Measurements from ENCODE around the gene MTOR. TPM values are rescaled to one million over a fixed set of nuclear protein-coding genes. Genes with fewer than 3 reads are reported as not detected.

MTOR gene
- total RNA-seq, 1 donor from 2014 or later: 55.8 TPM

DNA sequence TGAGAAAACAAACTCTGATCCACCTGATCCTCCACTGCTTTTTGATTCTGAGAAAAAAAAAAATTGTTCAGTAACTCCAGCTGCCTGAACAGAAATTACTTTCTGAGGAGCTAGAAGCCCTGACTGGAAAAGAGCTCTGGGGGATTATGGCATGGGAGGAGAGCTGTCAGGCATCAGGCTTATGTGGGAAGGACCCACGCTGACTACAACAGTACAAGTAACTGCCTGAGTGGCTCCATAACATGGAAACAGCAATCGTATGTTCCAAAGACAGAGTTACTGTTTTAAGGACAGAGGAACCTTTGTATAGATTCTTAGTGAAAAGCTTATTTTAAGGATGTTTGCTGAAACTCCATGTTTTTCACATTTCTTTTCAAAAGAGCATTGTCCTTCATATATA lies 74.4 kb downstream of the MTOR start:
- H3K4me3 ChIP-seq: no peak overlapping the region
- H3K36me3 Mint-ChIP-seq: peaks cover 13% of the 10 kb centered on the region
- peaks cover 2% of the 10 kb centered on the region for H3K27me3 Mint-ChIP-seq (ENCODE audit: insufficient read depth, low read depth)
- no peak overlapping the region for H3K4me2 ChIP-seq
- H3F3A ChIP-seq (ENCODE audit: low read depth): peaks cover 10% of the 10 kb centered on the region
- H3K4me1 ChIP-seq: peaks cover 11% of the 10 kb centered on the region
- H3K27me3 ChIP-seq: no peaks in the 10 kb centered on the region
- no peak overlapping the region for H3K4me3 Mint-ChIP-seq
- H3K79me2 ChIP-seq (ENCODE audit: low read depth): peaks cover 9% of the 10 kb centered on the region
- TF ChIP-seq EZH2phosphoT487 (IDR thresholded peaks at IDR 0.05): no peak
- DNase-seq (ENCODE audit: low spot score): no peak
- H3K9me3 ChIP-seq (ENCODE audit: low read depth): no peaks in the 10 kb centered on the region
- H4K20me1 ChIP-seq (ENCODE audit: low read depth): peaks cover 25% of the 10 kb centered on the region
- no peak overlapping the region for H3K27ac Mint-ChIP-seq
- peaks cover 5% of the 10 kb centered on the region for H3K36me3 ChIP-seq
- H3K9me3 Mint-ChIP-seq: no peaks in the 10 kb centered on the region
- peaks cover 3% of the 10 kb centered on the region for H3K4me1 Mint-ChIP-seq
- no peak overlapping the region for H3K27ac ChIP-seq
- no peak overlapping the region for H3K9ac ChIP-seq
- no peak overlapping the region for H2AFZ ChIP-seq (replicated peaks)

DNA sequence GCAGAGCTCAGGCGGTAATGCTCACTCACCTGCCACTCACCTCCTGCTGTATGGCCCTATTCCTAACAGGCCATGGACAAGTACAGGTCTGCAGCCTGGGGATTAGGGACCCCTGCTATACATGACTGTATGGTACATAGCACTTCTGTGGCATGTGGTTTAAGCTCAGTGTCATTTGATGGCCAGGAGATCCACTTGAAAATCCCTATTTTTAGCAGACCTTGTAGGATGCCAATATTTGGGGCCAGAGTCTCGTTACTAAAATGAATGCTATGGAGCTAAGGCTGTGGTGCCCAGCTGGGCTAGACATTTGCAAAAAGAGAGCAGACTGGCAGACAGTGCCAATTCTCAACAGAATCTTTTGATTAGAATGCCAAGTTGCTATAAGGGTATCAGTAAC lies 74.9 kb downstream of the MTOR start:
- peaks cover 2% of the 10 kb centered on the region for H3K27me3 Mint-ChIP-seq (ENCODE audit: insufficient read depth, low read depth)
- peaks cover 3% of the 10 kb centered on the region for H3K4me1 Mint-ChIP-seq
- Histone ChIP-seq H3K9me3 (ENCODE audit: low read depth) (no peaks in the 10 kb centered on the region), H2AFZ (replicated peaks) (no peak overlapping the region), H3K4me1 (peaks cover 11% of the 10 kb centered on the region), H3K9ac (no peak overlapping the region), H3K36me3 (peaks cover 5% of the 10 kb centered on the region), H4K20me1 (ENCODE audit: low read depth) (peaks cover 25% of the 10 kb centered on the region), H3F3A (ENCODE audit: low read depth) (peaks cover 10% of the 10 kb centered on the region), H3K27ac (no peak overlapping the region), H3K27me3 (no peaks in the 10 kb centered on the region), H3K4me3 (no peak overlapping the region), H3K79me2 (ENCODE audit: low read depth) (peaks cover 9% of the 10 kb centered on the region), H3K4me2 (no peak overlapping the region)
- peaks cover 11% of the 10 kb centered on the region for H3K36me3 Mint-ChIP-seq
- H3K9me3 Mint-ChIP-seq: no peaks in the 10 kb centered on the region
- TF ChIP-seq EZH2 (IDR thresholded peaks at IDR 0.05) (no peak), EZH2phosphoT487 (IDR thresholded peaks at IDR 0.05) (no peak)
- TF ChIP-seq, protein P1, sequence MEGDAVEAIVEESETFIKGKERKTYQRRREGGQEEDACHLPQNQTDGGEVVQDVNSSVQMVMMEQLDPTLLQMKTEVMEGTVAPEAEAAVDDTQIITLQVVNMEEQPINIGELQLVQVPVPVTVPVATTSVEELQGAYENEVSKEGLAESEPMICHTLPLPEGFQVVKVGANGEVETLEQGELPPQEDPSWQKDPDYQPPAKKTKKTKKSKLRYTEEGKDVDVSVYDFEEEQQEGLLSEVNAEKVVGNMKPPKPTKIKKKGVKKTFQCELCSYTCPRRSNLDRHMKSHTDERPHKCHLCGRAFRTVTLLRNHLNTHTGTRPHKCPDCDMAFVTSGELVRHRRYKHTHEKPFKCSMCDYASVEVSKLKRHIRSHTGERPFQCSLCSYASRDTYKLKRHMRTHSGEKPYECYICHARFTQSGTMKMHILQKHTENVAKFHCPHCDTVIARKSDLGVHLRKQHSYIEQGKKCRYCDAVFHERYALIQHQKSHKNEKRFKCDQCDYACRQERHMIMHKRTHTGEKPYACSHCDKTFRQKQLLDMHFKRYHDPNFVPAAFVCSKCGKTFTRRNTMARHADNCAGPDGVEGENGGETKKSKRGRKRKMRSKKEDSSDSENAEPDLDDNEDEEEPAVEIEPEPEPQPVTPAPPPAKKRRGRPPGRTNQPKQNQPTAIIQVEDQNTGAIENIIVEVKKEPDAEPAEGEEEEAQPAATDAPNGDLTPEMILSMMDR (IDR thresholded peaks at IDR 0.05): no peak
- no peak for DNase-seq (ENCODE audit: low spot score)
- H3K4me3 Mint-ChIP-seq: no peak overlapping the region
- H3K27ac Mint-ChIP-seq: no peak overlapping the region

DNA sequence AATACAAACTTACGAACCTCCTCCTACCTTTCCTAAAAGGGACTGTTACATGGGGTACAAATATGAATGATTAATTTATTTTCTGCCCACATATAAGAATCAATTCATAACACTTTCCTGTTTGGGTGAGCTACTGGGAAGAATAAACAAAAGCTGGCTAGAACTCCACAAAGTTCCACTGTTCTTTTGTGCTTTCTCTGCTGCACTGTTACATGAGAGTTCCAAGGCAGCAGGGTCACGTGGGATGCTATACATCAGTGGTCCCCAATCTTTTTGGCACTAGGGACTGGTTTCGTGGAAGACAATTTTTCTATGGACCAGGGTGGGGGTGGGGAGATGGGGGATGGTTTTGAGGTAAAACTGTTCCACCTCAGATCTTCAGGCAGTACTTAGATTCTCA lies 75.4 kb downstream of the MTOR start:
- peaks cover 10% of the 10 kb centered on the region for H3F3A ChIP-seq (ENCODE audit: low read depth)
- H3K36me3 Mint-ChIP-seq: peaks cover 11% of the 10 kb centered on the region
- H3K27me3 Mint-ChIP-seq (ENCODE audit: insufficient read depth, low read depth): peaks cover 2% of the 10 kb centered on the region
- H3K4me2 ChIP-seq: no peak overlapping the region
- H3K4me1 ChIP-seq: peaks cover 11% of the 10 kb centered on the region
- peaks cover 3% of the 10 kb centered on the region for H3K4me1 Mint-ChIP-seq
- peaks cover 25% of the 10 kb centered on the region for H4K20me1 ChIP-seq (ENCODE audit: low read depth)
- H3K4me3 ChIP-seq: no peak overlapping the region
- H3K4me3 Mint-ChIP-seq: no peak overlapping the region
- H3K36me3 ChIP-seq: peaks cover 5% of the 10 kb centered on the region
- H3K9me3 Mint-ChIP-seq: no peaks in the 10 kb centered on the region
- no peak overlapping the region for H3K27ac ChIP-seq
- no peaks in the 10 kb centered on the region for H3K27me3 ChIP-seq
- H3K79me2 ChIP-seq (ENCODE audit: low read depth): peaks cover 9% of the 10 kb centered on the region
- H2AFZ ChIP-seq (replicated peaks): no peak overlapping the region
- no peak overlapping the region for H3K27ac Mint-ChIP-seq
- H3K9me3 ChIP-seq (ENCODE audit: low read depth): no peaks in the 10 kb centered on the region
- DNase-seq (ENCODE audit: low spot score): no peak
- H3K9ac ChIP-seq: no peak overlapping the region
- TF ChIP-seq EZH2 (IDR thresholded peaks at IDR 0.05) (no peak), EZH2phosphoT487 (IDR thresholded peaks at IDR 0.05) (no peak)
- TF ChIP-seq, protein P1 (IDR thresholded peaks at IDR 0.05): no peak

DNA sequence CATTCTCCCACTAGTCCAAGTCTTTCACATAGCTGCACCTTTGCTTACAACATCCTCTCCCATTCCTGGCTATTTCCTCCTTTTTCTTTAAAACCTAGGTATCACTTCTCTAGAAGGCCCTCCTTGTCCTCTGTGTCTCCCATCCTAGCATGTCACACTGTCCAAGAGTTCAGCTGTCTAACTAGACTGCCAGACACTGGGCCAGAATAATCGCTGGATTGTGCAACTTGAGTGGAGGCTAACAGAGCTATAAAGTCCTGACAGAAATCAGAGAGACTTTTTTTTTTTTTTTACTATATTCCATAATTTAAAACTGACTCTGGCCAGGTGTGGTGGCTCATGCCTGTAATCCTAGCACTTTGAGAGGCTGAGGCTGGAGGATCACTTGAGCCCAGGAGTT lies 77.4 kb downstream of the MTOR start:
- no peak overlapping the region for H2AFZ ChIP-seq (replicated peaks)
- H3K27ac ChIP-seq: no peak overlapping the region
- no peak for DNase-seq (ENCODE audit: low spot score)
- H3K4me3 Mint-ChIP-seq: no peak overlapping the region
- TF ChIP-seq EZH2phosphoT487 (IDR thresholded peaks at IDR 0.05) (no peak), EZH2 (IDR thresholded peaks at IDR 0.05) (no peak)
- TF ChIP-seq, protein P1 (IDR thresholded peaks at IDR 0.05): no peak
- peaks cover 11% of the 10 kb centered on the region for H3K4me1 ChIP-seq
- H3F3A ChIP-seq (ENCODE audit: low read depth): peaks cover 10% of the 10 kb centered on the region
- peaks cover 25% of the 10 kb centered on the region for H4K20me1 ChIP-seq (ENCODE audit: low read depth)
- no peak overlapping the region for H3K4me3 ChIP-seq
- H3K27me3 ChIP-seq: no peaks in the 10 kb centered on the region
- peaks cover 5% of the 10 kb centered on the region for H3K36me3 ChIP-seq
- H3K9me3 Mint-ChIP-seq: no peaks in the 10 kb centered on the region
- H3K27ac Mint-ChIP-seq: no peak overlapping the region
- peaks cover 6% of the 10 kb centered on the region for H3K36me3 Mint-ChIP-seq
- peaks cover 3% of the 10 kb centered on the region for H3K4me1 Mint-ChIP-seq
- H3K79me2 ChIP-seq (ENCODE audit: low read depth): peaks cover 9% of the 10 kb centered on the region
- no peak overlapping the region for H3K9ac ChIP-seq
- H3K4me2 ChIP-seq: no peak overlapping the region
- peaks cover 2% of the 10 kb centered on the region for H3K27me3 Mint-ChIP-seq (ENCODE audit: insufficient read depth, low read depth)
- H3K9me3 ChIP-seq (ENCODE audit: low read depth): no peaks in the 10 kb centered on the region

Measured in neural progenitor cell (in vitro differentiated cells).